ENCODE data around the gene MYH14.
"Not testable (repeated sequence)": the region's sequence is repeated elsewhere in the genome, so short reads cannot be mapped to it uniquely, and the experiment has no call there.

MYH14 gene

DNA sequence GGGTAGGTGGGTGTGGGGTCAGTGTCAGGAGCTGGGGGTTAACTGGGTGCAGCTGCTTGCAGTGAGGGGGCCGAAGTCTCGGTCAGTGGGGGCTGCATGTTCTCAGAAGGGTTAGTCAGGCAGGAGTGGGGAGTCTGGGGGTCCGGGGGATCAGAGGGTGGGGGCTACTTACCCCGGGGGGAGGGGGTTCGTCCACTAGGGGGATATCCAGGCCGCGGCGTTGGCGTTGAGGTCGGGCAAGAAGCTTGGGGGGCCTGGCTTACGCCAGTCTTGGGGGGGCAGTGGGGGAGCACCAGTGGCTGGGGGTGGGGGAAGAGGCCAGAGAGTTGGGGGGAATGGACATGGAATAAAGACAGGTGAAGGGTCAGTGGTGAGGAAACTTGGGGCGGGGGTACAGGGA is 116.6 kb downstream of the MYH14 start:
- DNase-seq (ENCODE audit: low read depth) = no peak

DNA sequence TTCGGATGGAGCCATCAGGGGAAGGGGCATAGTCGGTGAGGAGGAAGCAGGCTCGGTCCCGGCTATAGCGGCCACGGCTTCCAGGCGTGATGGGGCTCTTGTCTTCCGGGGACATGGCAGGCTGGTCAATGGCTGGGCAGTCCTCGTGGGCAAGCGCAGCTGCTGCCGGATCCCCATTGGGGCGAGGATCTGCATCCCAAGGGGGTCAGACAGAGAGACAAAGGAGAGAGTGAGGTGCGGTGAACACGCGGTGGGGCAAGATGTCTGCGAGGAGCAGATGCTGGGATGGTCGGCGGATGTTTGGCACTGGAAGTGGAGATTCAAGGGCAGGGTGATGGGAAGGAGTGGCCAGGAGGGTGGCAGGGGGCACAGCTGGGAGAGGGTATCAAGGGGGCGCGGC is 117.2 kb downstream of the MYH14 start:
- no peak for DNase-seq (ENCODE audit: low read depth)

DNA sequence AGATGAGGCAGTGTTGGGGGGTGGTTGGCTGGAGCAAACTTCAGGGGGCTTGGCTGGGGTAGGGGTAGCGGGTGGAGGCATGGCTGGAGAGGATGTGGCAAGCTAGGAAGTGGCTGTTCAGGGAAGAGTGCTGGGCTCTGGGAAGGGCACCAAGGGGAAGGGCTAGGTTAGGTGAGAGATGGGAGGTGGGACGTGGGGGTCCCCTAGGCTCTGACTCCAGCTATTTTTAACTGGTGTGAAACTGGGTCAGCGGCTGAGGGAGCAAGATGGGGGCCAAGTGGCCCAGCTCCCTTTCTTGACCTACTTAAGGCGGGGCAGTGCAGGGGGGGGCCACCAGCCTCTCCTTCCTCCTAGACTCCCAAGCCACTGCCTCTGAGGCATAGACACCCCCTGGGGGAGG is 118.4 kb downstream of the MYH14 start:
- no peak for DNase-seq (ENCODE audit: low read depth)

DNA sequence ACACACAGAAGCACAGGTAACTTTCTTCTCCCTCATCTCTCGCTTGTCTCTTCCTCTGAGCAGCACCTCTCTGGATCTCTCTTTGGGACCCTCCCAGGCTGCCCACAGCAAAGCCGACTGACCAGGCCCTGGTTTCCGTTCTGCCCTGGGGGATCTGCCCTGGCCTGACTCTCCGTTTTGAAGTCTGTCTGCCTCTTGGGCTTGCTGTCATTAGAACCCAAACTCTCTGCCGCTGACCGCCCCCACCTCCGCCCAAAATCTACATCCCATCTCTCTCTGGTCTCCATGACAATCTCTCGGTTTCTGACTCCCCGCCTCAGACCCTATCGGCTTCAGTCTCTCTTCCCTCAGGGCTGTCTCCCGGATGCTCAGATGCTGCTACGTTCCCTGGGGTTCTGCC is 118.8 kb downstream of the MYH14 start:
- DNase-seq (ENCODE audit: low read depth) = no peak

DNA sequence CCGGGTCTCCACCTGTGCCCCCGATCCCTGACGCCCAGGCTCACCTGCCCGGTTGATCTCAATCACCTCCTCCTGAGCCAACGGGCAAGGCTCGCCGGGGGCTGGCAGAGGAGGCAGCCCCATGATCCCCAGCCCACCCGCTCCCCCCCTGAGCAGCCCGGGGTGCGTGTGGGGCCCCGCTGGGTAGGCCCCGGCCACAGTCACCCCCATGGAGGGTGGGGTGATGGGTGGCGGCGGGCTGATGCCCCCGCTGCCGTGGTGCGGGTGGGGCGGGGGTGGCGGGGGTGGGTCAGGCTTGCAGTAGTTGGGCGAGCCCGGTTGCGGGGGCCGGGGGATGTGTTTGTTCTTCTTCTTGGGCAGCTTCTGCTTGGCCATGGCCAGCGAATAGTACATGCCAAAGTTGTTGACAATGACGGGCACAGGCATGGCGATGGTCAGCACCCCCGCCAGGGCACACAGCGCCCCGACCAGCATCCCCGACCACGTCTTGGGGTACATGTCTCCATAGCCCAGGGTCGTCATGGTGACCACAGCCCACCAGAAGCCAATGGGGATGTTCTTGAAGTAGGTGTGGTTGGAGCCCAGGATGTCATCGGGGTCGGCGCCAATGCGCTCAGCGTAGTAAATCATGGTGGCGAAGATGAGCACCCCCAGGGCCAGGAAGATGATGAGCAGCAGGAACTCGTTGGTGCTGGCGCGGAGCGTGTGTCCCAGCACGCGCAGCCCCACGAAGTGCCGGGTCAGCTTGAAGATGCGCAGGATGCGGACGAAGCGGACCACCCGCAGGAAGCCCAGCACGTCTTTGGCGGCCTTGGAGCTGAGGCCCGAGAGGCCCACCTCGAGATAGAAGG is 119.7 kb downstream of the MYH14 start:
- DNase-seq (ENCODE audit: low read depth) = no peak

DNA sequence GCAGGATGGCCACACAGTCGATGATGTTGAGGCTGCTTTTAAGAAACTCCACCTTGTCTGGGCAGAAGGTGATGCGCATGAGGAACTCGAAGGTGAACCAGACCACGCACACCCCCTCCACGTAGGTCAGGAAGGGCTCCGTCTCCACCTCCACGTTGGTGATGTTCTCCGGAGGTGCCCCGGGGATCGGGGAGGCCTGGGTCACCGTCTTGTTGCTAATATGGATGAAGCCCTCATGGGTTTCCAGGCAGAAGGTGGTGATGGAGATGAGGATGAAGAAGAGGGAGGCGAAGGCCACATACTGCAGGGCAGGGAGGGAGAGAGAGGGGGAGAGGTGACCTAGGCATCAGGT is 120.3 kb downstream of the MYH14 start:
- no peak for DNase-seq (ENCODE audit: low read depth)

DNA sequence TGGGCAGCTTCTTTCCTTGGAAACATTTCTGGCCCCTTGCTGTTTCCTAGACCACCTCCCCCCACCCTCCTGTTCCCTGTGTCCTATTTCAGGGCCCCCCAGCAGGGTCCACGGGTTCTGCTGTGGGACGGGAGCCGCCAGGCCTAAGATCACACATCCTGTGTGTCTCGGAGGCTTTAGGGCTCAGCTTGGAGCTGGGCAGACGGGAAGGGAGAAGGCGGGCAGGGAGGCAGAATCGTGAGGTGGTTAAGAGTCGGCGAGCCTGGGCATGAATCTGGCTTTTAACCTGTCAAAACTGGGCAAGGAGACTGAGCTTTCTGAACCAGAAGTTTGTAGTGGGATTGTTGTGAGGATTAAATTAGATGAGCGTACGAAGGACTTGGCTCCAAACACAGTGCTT is 120.9 kb downstream of the MYH14 start:
- no peak for DNase-seq (ENCODE audit: low read depth)

DNA sequence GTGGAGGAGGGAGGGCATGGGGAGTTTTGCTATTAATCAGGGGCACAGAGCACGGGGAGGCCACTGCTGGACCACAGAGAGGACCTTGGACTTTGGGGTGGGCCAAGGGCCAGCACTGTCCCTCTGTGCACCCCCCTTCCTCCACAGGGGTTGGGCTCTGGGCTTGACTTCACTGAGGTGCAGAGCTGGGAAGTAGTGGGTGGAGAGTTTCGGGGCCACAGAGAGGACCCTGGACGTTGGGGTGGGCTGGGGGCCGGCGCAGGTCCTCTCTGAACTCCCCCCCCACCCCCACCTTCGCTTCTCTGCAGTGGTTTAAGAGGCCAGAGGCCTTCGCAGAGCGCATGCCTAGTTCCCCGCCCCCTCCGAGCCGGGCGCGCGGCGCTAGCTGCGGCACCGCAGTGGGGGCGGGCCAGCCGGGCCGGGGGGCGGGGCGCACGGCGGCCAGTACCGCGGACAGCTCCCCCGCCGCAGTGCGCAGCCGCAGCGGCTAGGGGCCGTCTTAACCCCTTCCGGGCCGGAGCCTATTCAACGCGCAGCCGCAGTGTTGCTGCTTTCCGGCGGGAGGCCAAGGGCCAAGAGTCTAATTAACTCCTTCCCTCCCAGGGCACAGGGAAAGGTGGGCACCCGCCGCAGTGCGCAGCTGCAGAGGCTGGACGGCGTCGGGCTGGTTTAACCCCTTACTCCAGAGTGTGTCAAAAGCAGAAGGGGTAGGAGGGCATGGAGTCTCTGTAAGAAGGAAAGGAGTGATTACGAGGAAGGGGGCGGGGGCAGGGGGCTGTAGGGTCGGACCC is 122.1 kb downstream of the MYH14 start:
- DNase-seq (ENCODE audit: low read depth) = no peak

DNA sequence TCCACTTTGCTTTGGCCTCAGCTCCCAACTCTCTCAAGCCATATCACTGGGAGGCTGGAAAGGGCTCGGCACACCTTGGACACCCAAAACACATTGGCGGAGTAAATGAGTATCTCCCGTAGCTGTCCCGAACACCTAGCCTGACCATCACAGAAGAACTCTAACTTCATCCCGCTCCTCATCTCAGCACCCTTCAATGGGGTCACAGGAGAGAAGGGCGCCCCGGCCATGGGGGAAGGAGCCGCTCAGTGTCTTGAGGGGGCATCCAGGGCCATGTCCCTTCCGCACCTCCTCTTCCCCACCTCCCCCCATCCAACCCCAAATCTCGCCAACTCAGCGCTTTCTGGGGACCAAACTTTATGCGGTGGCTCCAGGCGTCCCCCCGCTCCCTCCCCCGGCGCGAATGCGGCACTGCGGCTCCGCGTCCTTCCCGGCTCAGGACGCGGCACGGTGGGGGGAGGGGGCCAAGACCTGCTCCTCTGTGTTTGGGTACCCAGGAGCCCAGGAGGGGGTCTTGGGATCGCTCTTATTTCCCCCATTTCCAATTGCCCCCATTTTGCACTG is 122.8 kb downstream of the MYH14 start:
- no peak for DNase-seq (ENCODE audit: low read depth)

DNA sequence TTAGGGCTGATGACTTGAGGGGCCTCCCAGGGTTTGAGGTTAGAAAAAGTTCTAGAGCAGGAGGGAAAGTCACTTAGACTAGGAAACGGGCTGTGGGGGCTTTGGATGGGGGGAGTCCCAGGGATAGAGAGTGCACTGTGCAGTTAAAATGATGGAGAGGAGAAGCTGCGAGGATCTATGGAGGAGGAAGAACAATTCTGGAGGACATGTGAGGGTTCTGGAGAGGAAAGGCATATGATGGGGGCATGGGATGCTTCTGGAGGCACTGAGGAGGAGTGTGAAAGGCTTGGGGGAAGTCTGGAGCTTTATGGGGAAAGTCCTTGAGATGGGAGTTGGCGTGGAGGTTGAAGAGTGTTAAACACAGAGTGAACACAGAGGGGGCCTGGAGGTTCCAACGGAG is 123.6 kb downstream of the MYH14 start:
- DNase-seq (ENCODE audit: low read depth) = no peak

DNA sequence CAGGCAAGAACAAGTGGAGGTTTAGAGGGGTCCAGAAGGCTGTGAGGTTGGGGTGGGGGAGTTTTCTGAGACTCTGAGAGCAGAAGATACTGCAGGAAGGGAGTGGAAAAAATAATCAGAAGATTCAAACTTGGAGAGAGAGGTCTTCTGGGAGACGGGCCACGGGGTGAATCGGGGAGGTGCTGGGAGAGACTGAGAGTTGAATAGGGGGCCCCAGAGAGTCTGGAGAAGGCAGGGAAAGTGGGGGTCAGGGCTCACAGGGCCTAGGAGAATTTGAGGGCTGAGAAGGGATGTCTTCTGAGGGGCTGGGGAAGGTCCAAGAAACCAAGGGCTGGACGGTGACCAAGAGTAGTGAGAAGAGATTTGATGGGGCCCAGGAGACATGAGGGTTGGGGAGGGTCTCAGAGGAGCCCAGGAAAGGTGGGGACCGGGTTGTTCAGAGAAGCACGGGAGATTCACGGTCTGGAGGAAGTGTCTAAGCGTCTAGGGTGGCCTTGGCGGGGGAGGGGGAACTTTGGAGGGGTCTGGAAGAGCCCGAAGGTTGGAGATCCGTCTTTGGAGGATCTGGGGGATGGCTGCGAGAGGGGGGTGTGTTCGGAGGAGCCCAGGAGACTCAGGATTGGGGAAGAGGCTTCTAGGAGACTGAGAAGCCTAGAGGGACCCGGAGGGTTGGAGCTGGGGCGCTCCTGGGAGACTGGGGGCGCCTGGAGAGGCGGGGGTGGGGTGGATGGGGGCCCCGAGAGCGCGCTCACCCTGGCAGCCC is 124.2 kb downstream of the MYH14 start:
- DNase-seq (ENCODE audit: low read depth) = no peak

DNA sequence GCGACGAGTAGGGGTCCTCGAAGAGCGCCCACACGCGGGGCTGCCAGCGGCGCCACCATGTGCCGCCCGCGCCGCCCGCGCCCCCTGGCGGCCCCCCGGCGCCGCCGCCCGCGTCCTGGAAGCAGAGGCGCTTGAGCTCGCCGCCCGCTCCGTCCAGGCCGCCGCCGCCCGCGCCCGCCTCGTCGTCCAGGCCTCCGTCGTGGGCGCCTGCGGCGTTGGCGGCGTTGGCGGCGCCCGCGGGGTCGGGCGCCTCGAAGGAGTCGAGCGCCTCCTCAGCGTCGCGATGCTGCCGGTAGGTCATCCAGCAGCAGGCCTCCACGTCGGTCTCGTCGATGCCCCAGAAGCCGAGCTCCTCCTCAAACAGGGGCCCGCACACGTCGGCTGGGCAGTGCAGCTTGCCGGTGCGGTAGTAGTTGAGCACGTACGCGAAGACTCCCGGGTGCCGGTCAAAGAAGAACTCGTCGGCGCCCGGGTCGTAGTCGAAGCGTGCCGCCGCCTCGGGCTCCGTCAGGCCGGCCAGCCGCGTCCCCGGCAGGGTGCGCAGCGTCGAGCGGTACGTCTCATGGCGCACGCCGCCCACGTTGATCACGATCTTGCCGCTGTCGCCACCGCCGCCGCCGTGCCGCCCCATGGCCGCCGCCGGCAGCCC is 124.9 kb downstream of the MYH14 start:
- no peak for DNase-seq (ENCODE audit: low read depth)

DNA sequence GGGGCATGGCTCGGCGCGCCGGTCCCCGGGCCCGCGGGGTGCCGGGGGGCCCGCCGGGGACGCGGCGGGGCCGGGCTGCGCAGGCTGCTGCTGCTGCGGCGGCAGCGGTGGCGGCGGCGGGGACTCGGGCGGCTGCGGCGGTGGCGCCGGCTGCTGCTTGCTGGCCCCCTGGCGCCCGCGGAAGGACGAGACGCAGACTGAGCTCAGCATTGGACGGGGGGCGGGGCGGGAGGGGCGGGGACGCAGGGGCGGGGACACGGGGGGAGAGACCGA is 125.4 kb downstream of the MYH14 start:
- no peak for DNase-seq (ENCODE audit: low read depth)

DNA sequence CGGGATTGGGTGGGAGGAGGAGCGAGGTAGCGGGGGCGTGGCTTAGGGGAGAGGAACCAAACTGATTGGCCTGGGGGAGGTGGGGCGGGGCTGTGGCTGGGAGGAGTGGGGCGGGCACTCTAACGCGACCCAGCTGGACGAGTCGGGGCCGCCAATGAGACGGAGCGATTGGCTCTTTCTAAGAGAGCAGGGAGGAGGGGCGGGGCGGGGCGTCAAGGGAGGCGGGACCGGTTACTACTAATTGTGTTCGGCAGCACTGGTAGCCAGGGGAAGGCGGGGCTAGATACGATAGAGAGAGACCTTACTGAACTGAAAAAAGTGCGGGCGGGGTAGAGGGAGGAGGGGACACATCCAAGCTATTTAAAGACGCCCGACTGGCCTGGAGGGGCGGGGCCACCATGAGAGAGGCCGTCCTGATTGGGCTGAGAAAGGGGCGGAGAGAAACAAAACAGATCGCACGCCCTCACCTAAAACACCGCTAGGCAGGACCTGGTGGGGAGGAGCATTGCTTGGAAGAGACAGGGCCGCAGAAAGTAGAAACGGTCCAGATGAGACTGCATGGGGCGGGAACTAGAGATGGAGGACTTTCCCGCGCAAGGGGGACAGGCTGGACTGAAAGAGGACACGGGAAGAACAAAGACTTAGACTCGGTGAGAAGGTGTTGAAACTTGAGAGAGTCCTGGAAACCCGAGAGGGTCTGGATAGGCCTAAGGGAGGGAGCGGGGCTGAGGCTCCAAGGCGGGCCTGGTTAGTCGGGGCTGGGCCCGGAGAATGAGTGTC is 125.9 kb downstream of the MYH14 start, which contains the start of gene KCNC3:
KCNC3 (minus strand) TSS at position 232 of the 780 bp plus-strand sequence. CDS start 295 bp downstream, outside the sequence.
- DNase-seq (ENCODE audit: low read depth) = peak; percentile 83

DNA sequence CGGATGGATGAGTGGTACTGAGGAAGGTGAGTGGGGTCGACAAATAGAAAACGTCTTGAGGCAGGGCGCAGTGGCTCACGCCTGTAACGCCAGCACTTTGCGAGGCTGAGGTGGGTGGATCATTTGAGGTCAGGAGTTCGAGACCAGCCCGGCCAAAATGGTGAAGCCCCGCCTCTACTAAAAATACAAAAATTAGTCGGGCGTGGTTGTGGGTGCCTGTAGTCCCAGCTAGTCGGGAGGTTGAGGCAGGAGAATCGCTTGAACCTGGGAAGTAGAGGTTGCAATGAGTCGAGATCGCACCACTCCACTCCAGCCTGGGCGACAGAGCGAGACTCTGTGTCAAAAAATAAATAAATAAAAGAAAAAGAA is 126.5 kb downstream of the MYH14 start:
- not testable (repeated sequence) for DNase-seq (ENCODE audit: low read depth)

DNA sequence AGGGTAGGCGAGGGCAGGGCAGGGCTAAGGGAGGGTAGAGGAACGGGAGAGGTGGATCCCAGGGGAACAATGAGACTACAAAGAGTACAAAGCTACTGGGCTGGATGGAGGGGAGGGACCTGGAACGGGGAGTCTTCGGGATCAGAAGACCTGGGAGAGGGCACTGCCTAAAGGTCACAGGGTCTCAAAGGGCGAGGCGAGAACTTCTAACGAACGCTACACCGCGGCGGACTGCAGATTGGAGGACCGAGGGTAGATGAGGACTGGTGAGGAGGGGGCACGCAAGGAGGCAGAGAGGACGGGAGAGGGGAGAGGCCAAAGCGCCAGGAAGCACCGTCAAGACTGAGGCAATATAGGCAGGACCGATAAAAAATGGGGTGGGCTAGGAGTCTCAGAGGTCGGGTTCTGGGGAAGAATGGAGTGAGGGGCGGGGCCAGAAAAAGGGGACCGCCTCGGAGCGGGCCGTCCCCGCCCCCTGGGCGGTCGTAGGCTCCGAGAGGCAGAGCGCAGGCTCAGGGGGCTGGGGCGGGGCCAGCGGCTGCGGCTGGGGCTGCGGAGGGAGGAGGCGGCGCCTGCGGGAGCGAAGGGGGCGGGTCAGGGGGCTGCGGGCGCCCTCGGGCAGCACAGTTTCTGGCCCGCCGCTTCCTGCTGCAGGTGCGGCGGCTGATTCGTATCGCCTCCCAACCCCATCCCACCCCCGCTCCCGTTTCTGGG is 127.1 kb downstream of the MYH14 start:
- no peak for DNase-seq (ENCODE audit: low read depth)

DNA sequence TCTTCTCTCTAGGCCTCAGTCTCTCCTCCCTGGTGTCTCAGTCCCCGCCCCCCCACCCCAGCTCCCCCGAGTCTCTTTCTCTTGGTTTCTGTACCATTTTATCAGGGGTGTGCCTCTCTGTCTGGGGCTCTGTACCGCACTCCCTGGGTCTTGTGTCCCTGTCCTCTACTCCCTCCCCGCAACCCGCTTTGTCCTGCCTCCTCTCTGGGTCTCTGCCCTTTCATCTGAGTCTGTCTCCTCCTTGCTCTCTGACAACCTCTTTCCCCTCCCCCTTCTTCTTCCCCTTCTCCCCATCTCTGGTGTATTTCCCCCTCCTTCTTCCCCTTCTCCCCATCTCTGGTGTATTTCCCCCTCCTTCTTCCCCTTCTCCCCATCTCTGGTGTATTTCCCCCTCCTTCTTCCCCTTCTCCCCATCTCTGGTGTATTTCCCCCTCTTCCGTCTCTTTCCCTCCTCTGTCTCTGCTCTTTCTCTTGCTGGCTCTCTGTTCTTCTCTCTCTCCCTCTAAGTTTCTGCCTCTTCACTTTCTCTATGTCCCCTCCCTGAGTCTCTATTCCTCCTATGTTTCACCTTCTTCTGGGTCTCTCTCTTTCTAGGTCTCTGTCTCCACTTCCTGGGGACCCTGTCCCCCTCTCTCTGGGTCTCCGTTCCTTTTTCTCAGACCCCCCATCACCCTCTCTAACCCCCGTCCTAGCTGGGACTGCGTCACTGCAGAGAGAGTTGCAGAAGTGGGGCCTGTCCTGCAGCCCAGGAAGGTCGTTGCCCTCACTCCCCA is 128.0 kb downstream of the MYH14 start:
- no peak for DNase-seq (ENCODE audit: low read depth)

DNA sequence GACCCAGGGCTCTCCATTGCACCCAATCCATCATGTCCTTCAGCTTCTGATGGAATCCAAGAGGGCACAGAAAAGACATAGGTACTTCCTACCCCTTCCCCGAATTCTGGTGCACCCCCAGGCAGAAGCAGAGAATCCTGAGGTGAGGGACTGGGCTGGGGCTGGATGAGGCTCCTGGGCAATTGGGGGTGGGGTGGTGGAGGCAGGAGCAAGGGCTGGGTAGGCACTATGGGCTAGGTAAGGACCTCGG is 128.5 kb downstream of the MYH14 start:
- DNase-seq (ENCODE audit: low read depth) = no peak

DNA sequence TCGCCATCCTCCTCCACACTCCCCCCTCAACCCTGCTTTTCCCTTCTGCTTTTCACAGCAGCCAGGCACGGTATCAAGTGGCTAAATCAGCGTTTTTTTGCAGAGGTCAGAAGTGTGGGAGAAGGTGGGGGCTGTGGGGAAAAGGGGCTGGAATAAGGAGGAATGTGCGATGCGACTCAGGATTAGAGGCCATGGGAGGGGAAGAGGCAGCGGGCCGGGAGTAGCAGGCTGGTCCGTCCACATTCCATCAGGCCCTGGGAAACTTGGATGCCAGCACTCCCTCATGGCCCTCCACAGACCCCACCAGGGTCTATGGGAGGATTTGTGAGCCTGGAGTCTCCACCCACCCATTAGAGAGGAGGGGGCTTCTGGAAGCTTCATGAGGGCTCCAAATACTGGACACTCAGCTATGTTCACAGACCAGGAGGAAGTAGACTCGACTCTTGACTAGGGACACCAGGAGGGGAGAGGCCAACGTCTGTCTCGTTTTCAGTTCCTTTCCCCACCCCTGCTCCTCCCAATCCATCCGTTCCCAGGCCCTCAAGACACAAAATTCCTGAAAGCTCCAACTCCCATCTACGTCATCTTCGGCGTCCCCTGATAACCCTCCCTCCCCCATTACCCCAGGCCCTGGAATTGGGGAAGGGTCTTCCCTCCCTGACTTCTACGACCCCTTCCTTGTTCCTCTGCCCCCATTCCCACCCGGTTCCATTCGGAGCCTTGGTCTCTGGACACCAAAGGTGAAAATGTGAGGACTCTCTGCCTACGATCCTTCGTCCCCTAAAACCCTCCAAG is 129.0 kb downstream of the MYH14 start:
- no peak for DNase-seq (ENCODE audit: low read depth)
